Endothelial cell of umbilical vein (primary cell): ENCODE data around the gene EFCC1. TPM values are rescaled to one million over a fixed set of nuclear protein-coding genes. Genes with fewer than 3 reads are reported as not detected.

ENCODE experiments used
- BruUV-seq: library from RNA; stranded (reverse); fragments of 400-500 nt; replicated peaks from 2 replicates; lab custom pipeline; 2021; lab: Mats Ljungman, UMichigan
- CTCF ChIA-PET: fragments of 300-600, 350-600 bp; sonication (Branson Sonifier 250); formaldehyde crosslinking; loops from one replicate; lab custom pipeline; 2021; ENCODE audit warnings: antibody characterized with exemption, inconsistent platforms; lab: Charles Lee
- POLR2A ChIA-PET: fragments of 300-600, 350-600 bp; sonication (Branson Sonifier 250); formaldehyde crosslinking; loops from one replicate; lab custom pipeline; 2021; ENCODE audit warnings: antibody characterized with exemption, inconsistent platforms; lab: Charles Lee
- DNase-seq: peaks from one replicate; pipeline ENCODE4 v3.0.0-alpha.2; 2011; ENCODE audit warnings: low read depth, low spot score
- FAIRE-seq: peaks from 2 replicates; lab custom pipeline; 2011; peaks lifted over from hg19 to GRCh38; lab: Jason Lieb, UNC
- H2AFZ ChIP-seq: 2 replicates; pipeline ENCODE4 v1.6.0; 2012; ENCODE audit warnings: low read depth, low read length, control low read depth, inconsistent platforms
- H3K27ac ChIP-seq: 2 replicates; pipeline ENCODE4 v1.5.1; 2011; ENCODE audit warnings: low read depth, mild to moderate bottlenecking, control low read depth, low read length, moderate library complexity; ENCODE audit not compliant: insufficient read depth
- H3K27me3 ChIP-seq, 2 experiments: 2 replicates each; pipeline versions ENCODE4 v1.6.0 to v1.6.1; 2011; ENCODE audit warnings: low read length in 2 of 2, mixed read lengths in 1 of 2; ENCODE audit not compliant: control insufficient read depth in 2 of 2, insufficient read depth in 2 of 2
- H3K36me3 ChIP-seq, 2 experiments: 2 replicates in 1 of 2; 3 replicates in 1 of 2; pipeline ENCODE4 v1.5.1; 2011; ENCODE audit warnings: low read length in 2 of 2, mild to moderate bottlenecking in 1 of 2, moderate library complexity in 1 of 2; ENCODE audit not compliant: control insufficient read depth in 2 of 2, insufficient read depth in 2 of 2; ENCODE audit errors: extremely low read depth in 1 of 2
- H3K4me1 ChIP-seq: 3 replicates; pipeline ENCODE4 v1.5.1; 2011; ENCODE audit warnings: mild to moderate bottlenecking, low read length; ENCODE audit not compliant: control insufficient read depth, insufficient read depth; ENCODE audit errors: extremely low read depth
- H3K4me2 ChIP-seq: 2 replicates; pipeline ENCODE4 v1.6.1; 2011; ENCODE audit warnings: low read length, control low read depth, mixed read lengths; ENCODE audit not compliant: insufficient read depth
- H3K4me3 ChIP-seq, 3 experiments: fragments of 200-600 bp in 1 of 3; sonication (generic), shearing (Covaris generic) in 1 of 3; replicated peaks in 1 of 3; 2 replicates each; pipeline ENCODE4 v1.5.1; 2011 to 2016; ENCODE audit warnings: control low read depth in 3 of 3, low read length in 3 of 3, mild to moderate bottlenecking in 2 of 3, inconsistent platforms in 1 of 3, low read depth in 1 of 3, moderate library complexity in 1 of 3; ENCODE audit not compliant: insufficient read depth in 1 of 3
- H3K79me2 ChIP-seq: 2 replicates; pipeline ENCODE4 v1.6.0; 2012; ENCODE audit warnings: low read length, inconsistent platforms; ENCODE audit not compliant: control insufficient read depth, insufficient read depth
- H3K9ac ChIP-seq: replicated peaks from 2 replicates; pipeline ENCODE3; 2011; ENCODE audit warnings: low read length, control low read depth; ENCODE audit not compliant: insufficient read depth; ENCODE audit errors: extremely low read depth
- H3K9me1 ChIP-seq: replicated peaks from 3 replicates; pipeline ENCODE4 v1.6.0; 2011; ENCODE audit warnings: mild to moderate bottlenecking, low read length; ENCODE audit not compliant: control insufficient read depth, insufficient read depth; ENCODE audit errors: extremely low read depth
- H3K9me3 ChIP-seq: replicated peaks from 2 replicates; pipeline ENCODE4 v1.5.1; 2012; ENCODE audit warnings: low read length, inconsistent platforms; ENCODE audit not compliant: control insufficient read depth, insufficient read depth
- H4K20me1 ChIP-seq: replicated peaks from 2 replicates; pipeline ENCODE3; 2011; ENCODE audit warnings: mild to moderate bottlenecking, low read length; ENCODE audit not compliant: control insufficient read depth, insufficient read depth; ENCODE audit errors: extremely low read depth
- EZH2 ChIP-seq: IDR thresholded peaks from 2 replicates; pipeline ENCODE4 v1.6.1; 2012; ENCODE audit warnings: borderline replicate concordance, low read depth, mild to moderate bottlenecking, moderate library complexity, low read length, inconsistent platforms; ENCODE audit not compliant: severe bottlenecking
- FOS ChIP-seq: IDR thresholded peaks from 2 replicates; pipeline ENCODE4 v1.6.1; 2011; ENCODE audit warnings: mild to moderate bottlenecking, low read length, moderate library complexity, borderline replicate concordance; ENCODE audit not compliant: insufficient read depth
- GATA2 ChIP-seq: IDR thresholded peaks from 2 replicates; pipeline ENCODE4 v1.7.0; 2011; ENCODE audit warnings: low read depth, mild to moderate bottlenecking, moderate library complexity, mixed read lengths, low read length; ENCODE audit not compliant: insufficient read length, insufficient read depth
- JUN ChIP-seq: IDR thresholded peaks from 2 replicates; pipeline ENCODE4 v1.6.1; 2011; ENCODE audit warnings: borderline replicate concordance, low read depth; ENCODE audit not compliant: insufficient read length, insufficient read depth
- MAX ChIP-seq: IDR thresholded peaks from 2 replicates; pipeline ENCODE4 v1.6.1; 2011; ENCODE audit not compliant: insufficient read depth, insufficient read length
- MYC ChIP-seq: IDR thresholded peaks from one replicate; pipeline ENCODE4 v1.6.1; 2011; ENCODE audit warnings: mild to moderate bottlenecking, low read depth, low read length
- POLR2A ChIP-seq: IDR thresholded peaks from 2 replicates; pipeline ENCODE4 v1.6.1; 2012; ENCODE audit warnings: low read depth, mild to moderate bottlenecking, control low read depth, low read length
- POLR2AphosphoS5 ChIP-seq: IDR thresholded peaks from 2 replicates; pipeline ENCODE4 v1.6.1; 2012; ENCODE audit warnings: low read depth, mild to moderate bottlenecking, control low read depth, low read length, moderate library complexity; ENCODE audit not compliant: insufficient read depth
- dilution Hi-C: fragments of 300-500 bp; cut with MboI; formaldehyde crosslinking; loops from one replicate; pipeline ENCODE4 v1.15.0; 2019; ENCODE audit warnings: low sequenced_read_pairs; ENCODE audit not compliant: extremely low pct_ligation_motif_present
- intact Hi-C: fragments of 100-400 bp; cut with micrococcal nuclease; formaldehyde crosslinking; loops from one replicate; pipeline ENCODE4 v1.10.0; 2022
- polyA plus RNA-seq, 4 experiments: library from polyadenylated mRNA; depleted of rRNA in 3 of 4; stranded (reverse) in 3 of 4; unstranded in 1 of 4; fragments of >200 nt; gene quantifications; 2 replicates each; pipeline versions ENCODE4 v1.2.1 to v1.2.3, GENCODE V29; 2011 to 2012; ENCODE audit warnings: missing spikeins in 1 of 4
- total RNA-seq: library from RNA; stranded (reverse); gene quantifications from 2 replicates; pipeline ENCODE4 v1.2.3, GENCODE V29; 2021
- TF ChIP-seq, protein P1 (sequence below), 2 donors: IDR thresholded peaks; 1 replicate in 1 of 2; 2 replicates in 1 of 2; pipeline ENCODE4 v1.5.1; 2011; ENCODE audit warnings: low read length in 2 of 2, mild to moderate bottlenecking in 2 of 2, moderate library complexity in 2 of 2, control low read depth in 1 of 2, inconsistent platforms in 1 of 2, low read depth in 1 of 2; ENCODE audit not compliant: insufficient read depth in 1 of 2; ENCODE audit errors: extremely low read depth in 1 of 2

The EFCC1 gene
- total and polyA plus RNA-seq, 2 donors (not counting 3 experiments of a cell fraction or from before 2014, with no cell fraction given) = 0.73 to 1.3 TPM

GRCh38 chr3:129084501-129084900, 83.4 kb downstream of the EFCC1 start:
- dilution Hi-C loops = no loop called here
- POLR2A ChIA-PET = interaction anchor here (0.6 kb wide), 1 partner anchor 47 kb away, joined by 4 read pairs; no protein-coding TSS in a partner anchor
- no peak for FAIRE-seq

More at GRCh38 chr3:129084501-129084900, 83.4 kb downstream of the EFCC1 start:
- peaks cover 3% of the 10 kb centered on the region for H3K4me1 ChIP-seq
- no peaks in the 10 kb centered on the region for H3K27me3 ChIP-seq
- no peaks in the 10 kb centered on the region for H3K36me3 ChIP-seq
- no peaks in the 10 kb centered on the region for H3K79me2 ChIP-seq
- intact Hi-C loops = no loop called here
- no TSS peak for BruUV-seq
- TF ChIP-seq MYC (no peak), FOS (no peak), JUN (no peak), GATA2 (no peak), POLR2AphosphoS5 (no peak), MAX (no peak), EZH2 (no peak), POLR2A (no peak)
- TF ChIP-seq, protein P1, sequence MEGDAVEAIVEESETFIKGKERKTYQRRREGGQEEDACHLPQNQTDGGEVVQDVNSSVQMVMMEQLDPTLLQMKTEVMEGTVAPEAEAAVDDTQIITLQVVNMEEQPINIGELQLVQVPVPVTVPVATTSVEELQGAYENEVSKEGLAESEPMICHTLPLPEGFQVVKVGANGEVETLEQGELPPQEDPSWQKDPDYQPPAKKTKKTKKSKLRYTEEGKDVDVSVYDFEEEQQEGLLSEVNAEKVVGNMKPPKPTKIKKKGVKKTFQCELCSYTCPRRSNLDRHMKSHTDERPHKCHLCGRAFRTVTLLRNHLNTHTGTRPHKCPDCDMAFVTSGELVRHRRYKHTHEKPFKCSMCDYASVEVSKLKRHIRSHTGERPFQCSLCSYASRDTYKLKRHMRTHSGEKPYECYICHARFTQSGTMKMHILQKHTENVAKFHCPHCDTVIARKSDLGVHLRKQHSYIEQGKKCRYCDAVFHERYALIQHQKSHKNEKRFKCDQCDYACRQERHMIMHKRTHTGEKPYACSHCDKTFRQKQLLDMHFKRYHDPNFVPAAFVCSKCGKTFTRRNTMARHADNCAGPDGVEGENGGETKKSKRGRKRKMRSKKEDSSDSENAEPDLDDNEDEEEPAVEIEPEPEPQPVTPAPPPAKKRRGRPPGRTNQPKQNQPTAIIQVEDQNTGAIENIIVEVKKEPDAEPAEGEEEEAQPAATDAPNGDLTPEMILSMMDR (IDR thresholded peaks at IDR 0.05; ENCODE audit: extremely low read depth in 1 of 2, insufficient read depth in 1 of 2, low read depth in 1 of 2, low read length in 2 of 2) = no peak
- no peaks in the 10 kb centered on the region for H4K20me1 ChIP-seq
- no peak overlapping the region for H3K4me2 ChIP-seq
- no peaks in the 10 kb centered on the region for H3K9me3 ChIP-seq
- H3K9me1 ChIP-seq = no peaks in the 10 kb centered on the region
- CTCF ChIA-PET = interaction anchor here (1.4 to 4.0 kb wide), 3 partner anchors 16 to 115 kb away, joined by 4 to 24 read pairs (median 11); no protein-coding TSS in a partner anchor
- no peak for DNase-seq
- H3K27ac ChIP-seq = no peak overlapping the region
- H2AFZ ChIP-seq = no peak overlapping the region
- H3K4me3 ChIP-seq = no peak overlapping the region
- no peak overlapping the region for H3K9ac ChIP-seq
